Right lung (tissue), 5 donors: Measurements from ENCODE around the gene MAD1L1. TPM values are rescaled to one million over a fixed set of nuclear protein-coding genes. Genes with fewer than 3 reads are reported as not detected.

Experiments used
- polyA plus RNA-seq, 5 donors: library from polyadenylated mRNA; unstranded; fragments of 120-200 nt; gene quantifications; one replicate each; pipeline versions ENCODE4 v1.2.1 to v1.2.3, GENCODE V29; 2013; ENCODE audit warnings: inconsistent platforms in 1 of 5, low replicate concordance in 1 of 5; ENCODE audit not compliant: insufficient read length in 5 of 5, insufficient read depth in 1 of 5

The MAD1L1 gene
- polyA plus RNA-seq, 5 donors, result 15.5 to 26.8 (median 23.1) TPM

Other genes with a start within 250 kb of the MAD1L1 start
- gene MRM2, start 9.3 kb upstream of the MAD1L1 start, polyA plus RNA-seq, result 10 to 100 TPM; 24.4 to 33.4 (median 31.0) TPM
- 10 to 100 TPM; 17.9 to 27.1 (median 19.5) TPM for gene NUDT1, start 9.3 kb upstream of the MAD1L1 start, polyA plus RNA-seq
- gene SNX8, start 81.5 kb upstream of the MAD1L1 start, polyA plus RNA-seq, result 10 to 100 TPM; 22.2 to 33.7 (median 24.6) TPM
- 100 to 1,000 TPM; 132 to 155 (median 144) TPM for gene EIF3B, start 121.9 kb upstream of the MAD1L1 start, polyA plus RNA-seq
- gene CHST12, start 170.7 kb upstream of the MAD1L1 start, polyA plus RNA-seq, result 10 to 100 TPM in 4 of 5 donors, 1 to 10 TPM in 1; 9.9 to 22.2 (median 13.7) TPM
- gene GRIFIN, start 243.5 kb upstream of the MAD1L1 start, polyA plus RNA-seq, result under 1 TPM in 1 of 5 donors, not detected in 4; 0.37 TPM